Sigmoid colon (tissue), 4 donors: ENCODE measurements around the gene PRKCA.

Source experiments
- CTCF ChIP-seq, 4 experiments: fragments of 450-650 bp in 3 of 4; fragments of 200-600 bp in 1 of 4; IDR thresholded peaks; one replicate each; pipeline ENCODE4 v1.5.1; 2016 to 2019; ENCODE audit warnings: antibody characterized with exemption in 4 of 4, mild to moderate bottlenecking in 3 of 4, moderate library complexity in 2 of 4
- EP300 ChIP-seq, 4 donors: sonication (generic); formaldehyde crosslinking; IDR thresholded peaks; one replicate each; pipeline ENCODE4 v1.6.1; 2017; ENCODE audit warnings: antibody characterized with exemption in 4 of 4
- POLR2A ChIP-seq, 2 donors: fragments of 450-650 bp; IDR thresholded peaks; one replicate each; pipeline ENCODE4 v1.6.1; 2016; ENCODE audit warnings: antibody characterized with exemption in 2 of 2, mild to moderate bottlenecking in 2 of 2, moderate library complexity in 2 of 2
- POLR2AphosphoS5 ChIP-seq, 4 donors: sonication (generic); formaldehyde crosslinking; IDR thresholded peaks; one replicate each; pipeline ENCODE4 v1.6.1; 2017; ENCODE audit warnings: antibody characterized with exemption in 4 of 4

- TF ChIP-seq POLR2AphosphoS5 (IDR thresholded peaks at IDR 0.05) (no peak), CTCF (IDR thresholded peaks at IDR 0.05) (no peak), POLR2A (IDR thresholded peaks at IDR 0.05) (no peak), EP300 (IDR thresholded peaks at IDR 0.05) (no peak)
These were observed 548.3 kb downstream of the PRKCA start for GRCh38 chr17:66850692-66851091.
